NCI-H128 (cell line): ENCODE data around the gene ASB16.
"Not testable (repeated sequence)": the region's sequence is repeated elsewhere in the genome, so short reads cannot be mapped to it uniquely, and the experiment has no call there.

Source experiments
- DNase-seq: peaks from one replicate; lab custom pipeline; 2025; ENCODE audit not compliant: unreplicated experiment; lab: John Stamatoyannopoulos, UW

The ASB16 gene

GRCh38 chr17:44170499-44171201 lies at the start of gene ASB16:
Gene ASB16 (plus strand): TSS chr17:44170704. CDS start chr17:44170790, 86 bp downstream.
- DNase-seq = no peak

GRCh38 chr17:44120851-44121605 lies 49.5 kb upstream of the ASB16 start:
- no peak for DNase-seq

GRCh38 chr17:44121997-44122815 lies 48.3 kb upstream of the ASB16 start:
- DNase-seq = no peak

- DNase-seq = no peak
These were observed 47.6 kb upstream of the ASB16 start for GRCh38 chr17:44122816-44123355.

- peak; percentile 76 for DNase-seq
These were observed 47.0 kb upstream of the ASB16 start, which contains the start of gene HDAC5 for GRCh38 chr17:44123356-44124117. Gene HDAC5 (minus strand): TSS chr17:44123641. CDS start chr17:44117515, 6,126 bp downstream.

GRCh38 chr17:44124118-44124438 lies 46.4 kb upstream of the ASB16 start:
- no peak for DNase-seq

- no peak for DNase-seq
These were observed 42.1 kb upstream of the ASB16 start for GRCh38 chr17:44128383-44128782.

- DNase-seq = no peak
These were observed 39.7 kb upstream of the ASB16 start for GRCh38 chr17:44130693-44131349.

- not testable (repeated sequence) for DNase-seq
These were observed 39.1 kb upstream of the ASB16 start for GRCh38 chr17:44131372-44131771.

- DNase-seq = no peak
These were observed 38.2 kb upstream of the ASB16 start for GRCh38 chr17:44132275-44132821.

- DNase-seq = no peak
These were observed 36.5 kb upstream of the ASB16 start for GRCh38 chr17:44133918-44134476.

- no peak for DNase-seq
These were observed 35.5 kb upstream of the ASB16 start for GRCh38 chr17:44134752-44135568.

- no peak for DNase-seq
These were observed 32.4 kb upstream of the ASB16 start for GRCh38 chr17:44137891-44138709.

GRCh38 chr17:44143921-44144320 lies 26.6 kb upstream of the ASB16 start:
- DNase-seq = not testable (repeated sequence)

- DNase-seq = no peak
These were observed 25.4 kb upstream of the ASB16 start for GRCh38 chr17:44144966-44145739.

GRCh38 chr17:44146375-44147346 lies 23.8 kb upstream of the ASB16 start:
- no peak for DNase-seq
